BLaER1 (cell line): ENCODE results near the gene VANGL1.

Experiments used
- H3K27ac ChIP-seq: shearing (Covaris generic); formaldehyde crosslinking; 2 replicates; pipeline ENCODE4 v1.8.1; 2022
- H3K27me3 ChIP-seq: shearing (Covaris generic); formaldehyde crosslinking; 2 replicates; pipeline ENCODE4 v1.8.1; 2022
- H3K36me3 ChIP-seq: shearing (Covaris generic); formaldehyde crosslinking; 2 replicates; pipeline ENCODE4 v1.8.1; 2022
- H3K4me1 ChIP-seq: shearing (Covaris generic); formaldehyde crosslinking; 2 replicates; pipeline ENCODE4 v1.8.1; 2022
- H3K4me2 ChIP-seq: shearing (Covaris generic); formaldehyde crosslinking; 2 replicates; pipeline ENCODE4 v1.8.1; 2022
- H3K4me3 ChIP-seq: shearing (Covaris generic); formaldehyde crosslinking; 2 replicates; pipeline ENCODE4 v1.8.1; 2022
- H3K9ac ChIP-seq: shearing (Covaris generic); formaldehyde crosslinking; 2 replicates; pipeline ENCODE4 v1.8.1; 2022
- H3K9me3 ChIP-seq: shearing (Covaris generic); formaldehyde crosslinking; 2 replicates; pipeline ENCODE4 v1.8.1; 2022
- H4K20me1 ChIP-seq: shearing (Covaris generic); formaldehyde crosslinking; 2 replicates; pipeline ENCODE4 v1.8.1; 2022
- Cebpa-rat ChIP-seq: shearing (Covaris generic); IDR thresholded peaks from 2 replicates; pipeline ENCODE4 v1.8.1; 2022

The VANGL1 gene

DNA sequence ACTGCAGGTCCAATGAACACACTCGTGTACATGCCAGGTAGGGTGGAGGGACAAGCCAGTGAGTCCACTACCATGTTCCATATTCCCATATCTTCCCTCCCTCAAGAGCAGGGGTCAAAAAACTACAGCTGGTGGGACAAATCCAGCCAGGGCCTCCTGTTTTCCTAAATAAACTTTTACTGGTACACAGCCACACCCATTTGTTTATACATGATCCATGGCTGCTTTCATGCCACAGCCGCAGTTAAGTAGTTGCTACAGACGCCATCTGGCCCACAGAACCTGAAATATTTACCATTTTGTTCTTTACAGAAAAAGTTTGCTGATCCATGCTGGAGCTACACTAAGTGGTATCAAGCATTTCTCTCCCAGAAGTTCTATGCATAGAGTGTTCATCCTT, 84.4 kb downstream of the VANGL1 start:
- Histone ChIP-seq H3K4me2 (no peak overlapping the region), H3K4me1 (peaks cover 21% of the 10 kb centered on the region), H3K27ac (no peak overlapping the region), H3K9me3 (no peaks in the 10 kb centered on the region), H3K9ac (no peak overlapping the region), H3K36me3 (no peaks in the 10 kb centered on the region), H3K27me3 (no peaks in the 10 kb centered on the region), H4K20me1 (no peaks in the 10 kb centered on the region), H3K4me3 (no peak overlapping the region)
- TF ChIP-seq Cebpa-rat: no peak

GRCh38 chr1:115726570-115726969, 84.8 kb downstream of the VANGL1 start:
- H3K9me3 ChIP-seq: no peaks in the 10 kb centered on the region
- TF ChIP-seq Cebpa-rat: no peak
- H3K4me1 ChIP-seq: peaks cover 21% of the 10 kb centered on the region
- H3K27ac ChIP-seq: no peak overlapping the region
- H3K27me3 ChIP-seq: no peaks in the 10 kb centered on the region
- H3K36me3 ChIP-seq: no peaks in the 10 kb centered on the region
- H3K4me3 ChIP-seq: no peak overlapping the region
- no peaks in the 10 kb centered on the region for H4K20me1 ChIP-seq
- no peak overlapping the region for H3K4me2 ChIP-seq
- H3K9ac ChIP-seq: no peak overlapping the region

DNA sequence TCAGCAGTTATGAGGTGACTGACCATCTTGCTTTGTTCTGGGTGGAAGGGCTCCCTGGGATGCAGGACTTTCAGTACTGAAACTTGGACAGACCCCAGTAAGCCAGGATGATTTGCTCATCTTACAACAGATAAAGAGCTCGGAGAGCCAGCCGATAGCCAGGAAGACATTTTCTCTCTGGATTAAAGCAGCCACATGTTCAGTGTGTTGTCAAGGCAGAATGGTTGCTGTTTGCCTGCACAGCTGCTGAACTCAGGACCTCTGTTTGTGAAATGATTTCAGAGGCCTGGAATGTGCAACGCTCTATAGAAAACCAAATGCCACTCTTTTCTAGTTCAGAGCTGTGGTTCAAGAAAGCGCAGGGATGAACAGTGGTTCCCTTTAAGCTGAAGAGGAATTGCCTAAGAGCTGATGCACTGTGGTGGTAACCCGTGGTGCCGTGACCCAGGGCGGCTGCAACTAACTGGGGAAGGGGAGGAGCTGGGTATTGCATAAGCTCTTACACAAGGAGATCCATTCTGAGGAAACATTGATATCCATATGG, 86.0 kb downstream of the VANGL1 start:
- no peak for TF ChIP-seq Cebpa-rat
- no peaks in the 10 kb centered on the region for H4K20me1 ChIP-seq
- H3K4me2 ChIP-seq: no peak overlapping the region
- no peak overlapping the region for H3K9ac ChIP-seq
- no peak overlapping the region for H3K27ac ChIP-seq
- no peak overlapping the region for H3K4me3 ChIP-seq
- H3K36me3 ChIP-seq: no peaks in the 10 kb centered on the region
- no peaks in the 10 kb centered on the region for H3K27me3 ChIP-seq
- peaks cover 21% of the 10 kb centered on the region for H3K4me1 ChIP-seq
- H3K9me3 ChIP-seq: no peaks in the 10 kb centered on the region

DNA sequence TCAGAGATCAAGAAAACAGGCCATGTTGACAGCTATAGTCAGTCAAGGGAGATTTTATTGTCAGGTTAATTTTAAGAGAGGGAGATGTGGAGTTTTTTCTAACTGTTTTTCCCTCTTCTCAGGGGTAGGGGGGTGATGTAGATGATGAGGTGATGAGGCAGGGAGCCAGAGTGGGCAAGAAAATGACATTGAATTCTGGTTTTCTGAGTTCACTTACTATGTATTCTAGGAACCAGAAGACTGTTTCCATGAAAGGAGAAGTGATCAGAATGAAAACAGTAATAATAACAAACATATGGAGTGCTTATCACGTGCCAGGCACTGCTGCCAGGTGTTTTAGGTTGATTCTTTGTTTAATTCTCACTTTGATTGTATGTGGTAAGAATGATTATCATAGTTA, 86.6 kb downstream of the VANGL1 start:
- Histone ChIP-seq H3K9ac (no peak overlapping the region), H3K9me3 (no peaks in the 10 kb centered on the region), H3K36me3 (no peaks in the 10 kb centered on the region), H4K20me1 (no peaks in the 10 kb centered on the region), H3K4me1 (peaks cover 21% of the 10 kb centered on the region), H3K27me3 (no peaks in the 10 kb centered on the region), H3K27ac (no peak overlapping the region), H3K4me3 (no peak overlapping the region), H3K4me2 (no peak overlapping the region)
- TF ChIP-seq Cebpa-rat: no peak

DNA sequence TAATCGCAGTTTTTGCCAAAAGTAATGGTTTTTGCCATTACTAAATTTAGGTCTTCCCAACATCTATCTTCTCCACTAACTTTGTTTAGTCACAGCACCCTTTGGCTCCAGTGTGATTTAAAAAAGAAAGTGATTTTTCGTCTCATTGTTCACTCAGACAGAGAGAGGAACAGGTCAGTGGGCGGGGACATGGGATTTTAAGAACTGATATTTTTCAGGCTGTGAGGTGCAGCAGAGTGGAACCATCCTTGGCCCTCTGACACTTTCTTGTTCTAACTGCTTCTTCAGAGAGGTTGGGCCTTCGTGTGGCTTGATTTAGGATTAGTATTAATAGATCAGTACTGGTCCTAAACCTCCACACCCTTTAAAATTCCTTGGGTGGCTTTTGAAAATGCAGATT, 88.0 kb downstream of the VANGL1 start:
- Histone ChIP-seq H3K27me3 (no peaks in the 10 kb centered on the region), H3K4me1 (peaks cover 21% of the 10 kb centered on the region), H3K9ac (no peak overlapping the region), H3K4me2 (peak overlapping the region; percentile 63), H3K27ac (no peak overlapping the region), H3K9me3 (no peaks in the 10 kb centered on the region), H3K36me3 (no peaks in the 10 kb centered on the region), H4K20me1 (no peaks in the 10 kb centered on the region), H3K4me3 (no peak overlapping the region)
- TF ChIP-seq Cebpa-rat: no peak

- no peak for TF ChIP-seq Cebpa-rat
- H3K36me3 ChIP-seq: no peaks in the 10 kb centered on the region
- H3K4me2 ChIP-seq: no peak overlapping the region
- H3K4me3 ChIP-seq: no peak overlapping the region
- H4K20me1 ChIP-seq: no peaks in the 10 kb centered on the region
- H3K9ac ChIP-seq: no peak overlapping the region
- no peaks in the 10 kb centered on the region for H3K27me3 ChIP-seq
- no peaks in the 10 kb centered on the region for H3K9me3 ChIP-seq
- H3K4me1 ChIP-seq: peaks cover 21% of the 10 kb centered on the region
- H3K27ac ChIP-seq: no peak overlapping the region
These were observed 90.5 kb downstream of the VANGL1 start for GRCh38 chr1:115732316-115732715.

GRCh38 chr1:115740811-115741210, 99.0 kb downstream of the VANGL1 start:
- Histone ChIP-seq H3K36me3 (no peaks in the 10 kb centered on the region), H3K4me2 (no peak overlapping the region), H3K9me3 (no peaks in the 10 kb centered on the region), H3K9ac (no peak overlapping the region), H3K27me3 (no peaks in the 10 kb centered on the region), H3K4me3 (no peak overlapping the region), H3K27ac (no peak overlapping the region), H3K4me1 (peaks cover 14% of the 10 kb centered on the region), H4K20me1 (no peaks in the 10 kb centered on the region)
- no peak for TF ChIP-seq Cebpa-rat

GRCh38 chr1:115744646-115745275, 103.0 kb downstream of the VANGL1 start:
- H3K27me3 ChIP-seq: no peaks in the 10 kb centered on the region
- no peak for TF ChIP-seq Cebpa-rat
- no peak overlapping the region for H3K27ac ChIP-seq
- no peaks in the 10 kb centered on the region for H4K20me1 ChIP-seq
- H3K9me3 ChIP-seq: no peaks in the 10 kb centered on the region
- no peak overlapping the region for H3K9ac ChIP-seq
- no peaks in the 10 kb centered on the region for H3K36me3 ChIP-seq
- H3K4me3 ChIP-seq: no peak overlapping the region
- H3K4me2 ChIP-seq: no peak overlapping the region
- no peaks in the 10 kb centered on the region for H3K4me1 ChIP-seq

DNA sequence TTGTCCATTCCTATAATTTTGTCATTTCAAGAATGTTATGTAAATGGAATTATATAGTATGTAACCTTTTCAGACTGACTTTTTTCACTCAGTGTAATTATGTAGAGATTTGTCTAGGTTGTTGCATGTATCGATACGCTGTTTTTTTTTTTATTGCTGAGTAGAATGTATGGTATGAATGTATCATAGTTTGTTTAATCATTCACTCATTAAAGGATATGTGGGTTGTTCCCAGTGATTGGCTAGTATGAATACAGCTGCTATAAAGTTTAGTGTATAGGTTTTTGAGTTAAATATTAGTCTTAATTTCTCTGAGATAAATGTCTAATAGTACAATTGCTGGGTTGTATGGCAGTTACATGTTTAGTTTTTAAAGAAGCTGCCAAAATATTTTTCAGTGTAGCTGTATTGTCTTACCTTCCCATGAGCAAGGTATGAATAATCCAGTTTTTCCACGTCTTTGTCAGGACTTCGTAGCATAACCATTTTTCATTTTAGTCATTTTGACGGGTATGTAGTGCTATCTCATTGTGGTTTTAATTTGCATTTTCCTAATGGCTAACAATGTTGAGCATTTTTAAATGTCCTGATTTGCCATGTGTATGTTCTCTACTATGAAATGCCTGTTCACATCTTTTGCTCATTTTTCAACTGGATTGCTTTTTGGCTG, 104.4 kb downstream of the VANGL1 start:
- no peaks in the 10 kb centered on the region for H3K9me3 ChIP-seq
- no peak overlapping the region for H3K27ac ChIP-seq
- no peak overlapping the region for H3K4me3 ChIP-seq
- H3K9ac ChIP-seq: no peak overlapping the region
- no peaks in the 10 kb centered on the region for H3K27me3 ChIP-seq
- no peak overlapping the region for H3K4me2 ChIP-seq
- TF ChIP-seq Cebpa-rat: no peak
- H3K36me3 ChIP-seq: no peaks in the 10 kb centered on the region
- no peaks in the 10 kb centered on the region for H4K20me1 ChIP-seq
- H3K4me1 ChIP-seq: no peaks in the 10 kb centered on the region
